ENCODE data around the gene TARBP1. TPM values are rescaled to one million over a fixed set of nuclear protein-coding genes. Genes with fewer than 3 reads are reported as not detected.

The TARBP1 gene
- total RNA-seq, 4 donors from 2014 or later = 24.9 to 48.9 (median 34.4) TPM

DNA sequence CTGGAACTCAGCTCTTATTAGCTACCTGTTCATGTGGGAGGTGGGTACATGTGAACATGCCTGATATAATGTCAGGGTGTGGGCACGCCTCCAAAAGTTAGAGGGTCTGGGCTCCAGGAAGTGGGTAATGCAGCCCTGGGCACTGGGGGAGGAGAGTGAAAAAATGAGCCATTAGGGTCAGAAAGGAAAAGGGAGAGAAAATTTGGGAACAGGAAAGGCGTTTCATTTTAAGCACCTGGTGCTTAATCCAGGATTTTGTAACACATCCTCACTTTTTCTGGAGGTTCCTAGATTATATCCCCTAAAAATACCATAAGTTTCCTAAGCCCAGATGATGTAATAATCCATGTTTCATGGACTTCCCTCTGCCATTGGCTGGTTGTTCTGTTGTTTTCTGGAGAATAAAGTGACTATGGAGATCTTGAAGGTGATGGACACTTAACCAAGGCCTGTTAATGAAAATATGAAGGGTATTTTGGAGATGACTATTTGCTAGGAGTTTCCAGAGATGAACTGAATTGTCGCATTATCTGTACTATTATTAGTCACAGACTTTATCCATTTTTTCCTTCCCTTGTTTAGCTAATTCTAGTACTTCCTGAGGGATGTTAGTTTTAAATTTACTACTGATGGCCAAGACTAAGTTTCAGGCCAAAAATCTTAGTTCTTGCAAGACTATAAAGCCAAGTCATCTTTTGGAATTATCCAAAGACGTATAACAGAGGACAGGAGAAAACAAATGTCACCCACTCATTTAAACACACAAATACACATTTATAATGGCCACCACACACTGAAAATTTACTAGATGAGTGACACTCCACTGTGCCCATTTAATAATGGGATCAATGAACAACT, 24.4 kb upstream of the TARBP1 start:
- TF ChIP-seq EP300 (IDR thresholded peaks at IDR 0.05) (no peak), POLR2A (IDR thresholded peaks at IDR 0.05) (no peak)
- TF ChIP-seq, protein P1, sequence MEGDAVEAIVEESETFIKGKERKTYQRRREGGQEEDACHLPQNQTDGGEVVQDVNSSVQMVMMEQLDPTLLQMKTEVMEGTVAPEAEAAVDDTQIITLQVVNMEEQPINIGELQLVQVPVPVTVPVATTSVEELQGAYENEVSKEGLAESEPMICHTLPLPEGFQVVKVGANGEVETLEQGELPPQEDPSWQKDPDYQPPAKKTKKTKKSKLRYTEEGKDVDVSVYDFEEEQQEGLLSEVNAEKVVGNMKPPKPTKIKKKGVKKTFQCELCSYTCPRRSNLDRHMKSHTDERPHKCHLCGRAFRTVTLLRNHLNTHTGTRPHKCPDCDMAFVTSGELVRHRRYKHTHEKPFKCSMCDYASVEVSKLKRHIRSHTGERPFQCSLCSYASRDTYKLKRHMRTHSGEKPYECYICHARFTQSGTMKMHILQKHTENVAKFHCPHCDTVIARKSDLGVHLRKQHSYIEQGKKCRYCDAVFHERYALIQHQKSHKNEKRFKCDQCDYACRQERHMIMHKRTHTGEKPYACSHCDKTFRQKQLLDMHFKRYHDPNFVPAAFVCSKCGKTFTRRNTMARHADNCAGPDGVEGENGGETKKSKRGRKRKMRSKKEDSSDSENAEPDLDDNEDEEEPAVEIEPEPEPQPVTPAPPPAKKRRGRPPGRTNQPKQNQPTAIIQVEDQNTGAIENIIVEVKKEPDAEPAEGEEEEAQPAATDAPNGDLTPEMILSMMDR (IDR thresholded peaks at IDR 0.05) = no peak
- Histone ChIP-seq H3K27me3 (no peaks in the 10 kb centered on the region), H3K4me3 (no peak overlapping the region), H3K4me1 (peaks cover 0 to 26% (median 19%) of the 10 kb centered on the region in 4 donors), H3K27ac (peak overlapping the region in 2 of 4 donors; percentile 1 to 5), H3K36me3 (no peaks in the 10 kb centered on the region), H3K9me3 (no peaks in the 10 kb centered on the region)
- DNase-seq (ENCODE audit: low spot score in 2 of 2) = no peak
- 69 to 78% methylated on average over 4 of the region's 4 CpGs for WGBS, 2 donors

DNA sequence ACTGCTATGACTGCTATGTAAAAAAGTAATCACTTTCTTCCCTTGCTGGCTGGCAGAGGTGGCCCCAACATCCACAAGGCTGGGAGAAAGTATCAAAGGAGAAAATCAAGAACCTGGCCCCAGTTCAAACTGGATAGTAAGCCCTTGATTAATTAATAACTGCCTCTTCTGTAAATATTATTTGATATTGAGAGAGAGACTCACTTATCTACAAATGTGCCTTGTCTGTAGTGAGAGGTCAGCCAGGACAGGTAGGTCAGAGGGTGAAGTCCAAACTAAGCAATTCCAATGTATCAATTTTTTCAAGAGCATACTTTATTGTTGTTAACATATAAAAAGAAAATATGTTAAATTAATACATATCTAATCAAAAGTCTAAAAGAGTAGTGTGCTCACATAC, 23.8 kb upstream of the TARBP1 start:
- H3K9me3 ChIP-seq = no peaks in the 10 kb centered on the region
- DNase-seq (ENCODE audit: low spot score in 2 of 2) = no peak
- no peaks in the 10 kb centered on the region for H3K36me3 ChIP-seq
- H3K4me1 ChIP-seq = peaks cover 0 to 27% (median 20%) of the 10 kb centered on the region in 4 donors
- no peak overlapping the region for H3K4me3 ChIP-seq
- H3K27me3 ChIP-seq = no peaks in the 10 kb centered on the region
- TF ChIP-seq, protein P1 (IDR thresholded peaks at IDR 0.05) = no peak
- TF ChIP-seq POLR2A (IDR thresholded peaks at IDR 0.05) (no peak), EP300 (IDR thresholded peaks at IDR 0.05) (no peak)
- H3K27ac ChIP-seq = no peak overlapping the region

DNA sequence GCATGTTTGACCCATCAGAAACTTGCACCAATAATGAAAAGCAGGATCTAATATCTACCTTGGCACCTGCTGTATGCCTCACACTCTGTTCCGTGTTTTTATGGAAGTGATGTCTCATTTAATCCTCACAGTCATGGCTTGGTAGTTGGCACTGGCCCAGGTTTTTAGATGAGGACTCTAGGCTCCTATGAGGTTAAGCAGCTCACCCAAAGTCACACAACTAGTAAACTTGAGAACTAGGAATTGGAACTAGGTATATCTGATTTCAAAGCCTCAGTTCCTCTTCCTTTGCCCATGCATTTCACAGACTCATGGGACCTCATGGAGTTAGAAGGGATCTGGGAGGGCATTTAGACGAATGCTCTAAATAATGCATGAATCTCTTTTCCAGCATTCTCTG, 21.3 kb upstream of the TARBP1 start:
- H3K4me3 ChIP-seq = no peak overlapping the region
- TF ChIP-seq POLR2A (IDR thresholded peaks at IDR 0.05) (no peak), EP300 (IDR thresholded peaks at IDR 0.05) (no peak)
- TF ChIP-seq, protein P1 (IDR thresholded peaks at IDR 0.05) = no peak
- WGBS, 2 donors = 32 to 45% methylated on average over 2 of the region's 2 CpGs
- H3K9me3 ChIP-seq = no peaks in the 10 kb centered on the region
- peak in 1 of 2 donors; percentile 40 for DNase-seq (ENCODE audit: low spot score in 2 of 2)
- peaks cover 0 to 31% (median 21%) of the 10 kb centered on the region in 4 donors for H3K4me1 ChIP-seq
- H3K36me3 ChIP-seq = no peaks in the 10 kb centered on the region
- peak overlapping the region; percentile 86 to 93 (median 90) for H3K27ac ChIP-seq
- no peaks in the 10 kb centered on the region for H3K27me3 ChIP-seq

DNA sequence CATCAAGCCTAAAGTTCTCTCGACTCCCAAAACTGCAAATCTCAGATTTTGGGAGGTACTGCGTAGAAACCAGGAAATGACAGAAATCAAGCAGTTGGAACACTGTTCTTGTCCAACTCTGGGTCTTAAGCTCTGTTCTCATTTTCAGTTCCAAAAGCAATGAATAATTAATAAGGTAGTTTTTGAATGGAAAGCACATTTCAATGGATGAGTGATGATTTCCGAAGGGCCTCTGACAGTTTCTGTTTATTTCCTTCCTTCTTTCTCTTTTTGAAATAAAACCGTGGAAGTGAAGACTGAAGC, 20.9 kb upstream of the TARBP1 start:
- Histone ChIP-seq H3K4me3 (peak overlapping the region in 3 of 4 donors; percentile 9 to 35 (median 30)), H3K27me3 (no peaks in the 10 kb centered on the region), H3K27ac (peak overlapping the region; percentile 86 to 93 (median 90)), H3K36me3 (no peaks in the 10 kb centered on the region), H3K9me3 (no peaks in the 10 kb centered on the region), H3K4me1 (peaks cover 0 to 34% (median 22%) of the 10 kb centered on the region in 4 donors)
- no peak for DNase-seq (ENCODE audit: low spot score in 2 of 2)
- 15 to 19% methylated on average over 4 of the region's 4 CpGs for WGBS, 2 donors
- TF ChIP-seq EP300 (IDR thresholded peaks at IDR 0.05) = no peak
- TF ChIP-seq, protein P1 (IDR thresholded peaks at IDR 0.05) = no peak
- TF ChIP-seq POLR2A (IDR thresholded peaks at IDR 0.05) = no peak

All from tibial nerve (tissue), 4 donors.